Activated CD4-positive, CD25-positive, alpha-beta regulatory T cell treated with anti-CD3 and anti-CD28 coated beads, Interleukin-2, amount 50 U/mL, for 24 hours (primary cell): ENCODE data around the gene ANKRD66.
"Not testable (repeated sequence)": the region's sequence is repeated elsewhere in the genome, so short reads cannot be mapped to it uniquely, and the experiment has no call there.

Experiments used
- ATAC-seq, 2 donors: fragments of 150-1000 bp; cut with Tn5 transposase; one replicate each; pipeline ENCODE4 v1.10.0; 2021; ENCODE audit warnings: mild to moderate bottlenecking in 1 of 2, moderate library complexity in 1 of 2

The ANKRD66 gene

DNA sequence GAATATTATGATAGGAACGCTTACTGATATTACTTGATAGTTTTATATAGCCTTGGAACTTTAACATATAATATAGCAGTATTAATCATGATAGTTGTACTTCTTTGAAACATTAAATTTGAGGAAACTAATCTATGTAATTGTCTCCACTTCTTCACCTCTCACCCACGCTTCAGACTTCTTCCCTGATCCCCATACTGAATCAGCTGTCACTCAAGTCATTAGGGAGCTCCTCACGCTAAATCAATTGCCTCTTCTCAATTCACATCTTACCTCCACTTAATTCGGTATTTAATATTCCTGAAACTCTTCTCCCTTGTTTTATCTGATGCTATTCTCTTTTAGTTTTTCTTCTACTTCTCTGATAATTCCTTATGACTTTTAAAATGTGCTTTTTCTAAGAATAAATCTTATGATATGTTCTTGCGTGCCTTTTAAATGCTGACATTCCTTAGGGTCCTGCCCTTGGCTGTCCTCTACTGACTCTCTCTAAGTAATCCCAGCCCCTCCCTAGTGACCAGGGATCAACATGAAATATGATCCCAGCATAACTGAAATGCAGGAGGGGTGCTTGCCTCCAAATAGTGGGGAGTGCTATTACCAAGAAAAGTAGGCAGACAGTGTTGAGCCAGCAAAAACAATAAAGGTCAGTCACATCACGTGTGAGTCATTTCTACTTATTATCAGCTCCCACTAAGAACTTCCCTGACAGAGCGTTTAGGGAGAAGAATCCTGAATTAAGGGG lies 9.9 kb downstream of the ANKRD66 start:
- no peak for ATAC-seq

DNA sequence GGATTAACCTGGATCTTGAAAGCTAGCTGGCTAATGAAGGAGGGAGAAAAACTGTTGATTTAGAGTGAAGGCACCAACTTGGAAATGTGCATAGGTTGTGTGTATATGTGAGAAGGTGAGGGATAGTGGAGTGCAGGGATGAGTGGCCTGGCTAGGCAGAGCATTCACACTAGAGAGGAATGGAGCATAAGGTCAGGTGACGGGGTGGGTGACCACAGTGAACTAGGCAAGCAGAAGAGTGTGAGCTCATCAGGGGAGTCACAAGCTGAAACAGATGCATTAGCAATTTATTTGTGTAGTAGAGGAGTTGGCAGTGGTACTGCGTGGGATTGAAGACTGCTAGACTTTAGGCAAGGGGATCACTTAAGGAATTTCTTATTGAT lies 10.5 kb downstream of the ANKRD66 start:
- no peak for ATAC-seq

- no peak for ATAC-seq
Observed at GRCh38 chr6:46758960-46759753, 12.4 kb downstream of the ANKRD66 start.

GRCh38 chr6:46760925-46761324 lies 14.2 kb downstream of the ANKRD66 start:
- ATAC-seq: no peak

DNA sequence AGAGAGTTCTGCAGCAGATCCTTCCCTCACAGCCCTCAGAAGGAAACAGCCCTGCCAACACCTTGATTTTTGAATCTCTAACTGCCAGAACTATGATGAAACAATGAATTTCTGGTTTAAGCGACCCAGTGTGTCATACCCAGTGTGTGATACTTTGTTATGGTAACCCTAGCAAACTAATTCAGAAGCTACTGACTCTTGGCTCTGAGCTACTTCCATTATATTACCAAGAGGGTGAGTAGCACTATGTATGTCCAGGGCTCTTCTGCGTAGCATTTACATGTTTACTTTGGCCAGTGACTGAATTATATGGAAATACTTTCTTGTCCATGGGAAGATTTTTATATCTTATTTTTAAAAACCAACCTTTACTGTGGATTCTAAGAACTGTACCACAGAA lies 16.7 kb downstream of the ANKRD66 start:
- no peak for ATAC-seq

DNA sequence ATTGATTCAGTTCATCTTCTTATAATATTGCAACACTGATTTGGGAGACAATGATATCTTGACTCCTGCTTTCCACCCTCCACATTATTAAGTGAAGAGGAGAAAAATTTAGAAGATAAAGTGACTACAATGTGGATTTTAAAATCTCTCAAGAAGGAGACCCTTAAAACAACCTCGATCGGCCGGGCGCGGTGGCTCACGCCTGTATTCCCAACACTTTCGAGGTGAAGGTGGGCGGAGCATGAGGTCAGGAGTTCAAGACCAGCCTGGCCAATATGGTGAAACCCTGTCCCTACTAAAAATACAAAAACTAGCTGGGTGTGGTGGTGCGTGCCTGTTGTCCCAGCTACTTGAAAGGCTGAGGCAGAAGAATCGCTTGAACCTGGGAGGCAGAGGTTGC lies 17.5 kb downstream of the ANKRD66 start:
- not testable (repeated sequence) for ATAC-seq

- ATAC-seq: no peak
Observed at GRCh38 chr6:46764961-46765360, 18.2 kb downstream of the ANKRD66 start.

DNA sequence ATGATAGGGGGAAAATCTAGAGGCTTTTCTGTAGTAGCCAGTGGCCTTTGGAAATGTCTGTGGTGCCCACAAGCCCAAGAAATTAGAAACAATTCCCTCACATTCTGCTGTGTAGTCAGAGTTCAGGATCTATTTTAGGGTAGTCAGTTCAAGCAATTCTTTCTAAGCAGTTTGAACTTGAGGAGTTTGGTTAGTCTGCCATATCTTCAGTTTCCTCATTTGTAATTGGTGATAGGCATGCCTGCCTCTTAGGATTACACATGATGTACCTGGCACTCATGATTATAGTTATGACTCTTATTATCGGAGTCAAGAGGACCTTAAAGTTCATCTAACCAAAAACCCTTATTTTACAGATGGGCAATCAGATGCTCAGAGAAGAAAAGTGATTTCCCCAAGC lies 25.3 kb downstream of the ANKRD66 start:
- ATAC-seq: no peak

DNA sequence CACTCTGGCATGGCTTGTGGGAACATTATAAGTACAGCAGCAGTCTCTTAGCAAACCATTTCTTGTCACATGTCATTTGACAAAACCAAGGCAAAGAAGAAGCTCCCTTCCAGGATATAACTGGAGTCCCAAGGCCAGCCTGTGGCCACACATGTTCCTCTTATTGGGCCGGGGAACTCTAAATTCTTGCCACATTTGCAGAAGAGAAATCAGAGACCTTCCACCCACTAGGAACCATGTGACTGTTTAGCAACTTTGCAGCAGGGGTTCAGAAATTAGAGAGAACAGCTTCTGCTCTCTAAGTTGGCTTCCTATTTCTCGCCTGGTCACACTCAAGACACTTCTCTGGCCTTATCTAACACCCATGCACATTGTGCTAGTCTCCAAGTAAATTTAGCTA lies 26.0 kb downstream of the ANKRD66 start:
- ATAC-seq: no peak

DNA sequence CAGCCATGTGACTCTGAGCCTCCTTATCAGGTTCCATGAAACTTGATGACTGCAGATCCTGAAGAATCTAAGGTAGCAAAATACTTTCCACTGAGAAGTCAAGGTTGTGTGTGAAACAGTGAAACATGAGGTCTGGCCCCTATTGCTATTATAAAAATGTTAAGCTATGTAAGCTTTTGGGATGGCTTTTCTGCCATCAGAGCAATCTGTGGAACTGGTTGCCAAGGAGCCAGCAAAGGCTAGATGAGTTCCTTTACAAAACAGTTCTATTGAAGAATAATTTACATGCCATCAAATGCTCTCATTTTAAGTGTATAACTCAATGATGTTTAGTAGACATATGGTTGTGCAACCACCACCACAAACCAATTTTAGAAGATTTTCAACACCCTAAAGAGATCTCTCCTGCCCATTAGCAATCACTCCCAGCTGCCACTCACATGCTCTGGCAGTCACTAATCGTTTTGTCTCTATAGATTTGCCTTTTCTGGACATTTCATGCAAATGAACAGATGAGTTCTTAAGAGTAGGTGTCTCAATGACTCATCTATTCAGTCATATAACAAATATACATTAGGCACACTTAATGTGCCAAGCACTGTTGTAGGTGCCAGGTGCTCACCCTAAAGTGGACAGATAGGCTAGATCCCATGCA lies 26.6 kb downstream of the ANKRD66 start:
- ATAC-seq: no peak

DNA sequence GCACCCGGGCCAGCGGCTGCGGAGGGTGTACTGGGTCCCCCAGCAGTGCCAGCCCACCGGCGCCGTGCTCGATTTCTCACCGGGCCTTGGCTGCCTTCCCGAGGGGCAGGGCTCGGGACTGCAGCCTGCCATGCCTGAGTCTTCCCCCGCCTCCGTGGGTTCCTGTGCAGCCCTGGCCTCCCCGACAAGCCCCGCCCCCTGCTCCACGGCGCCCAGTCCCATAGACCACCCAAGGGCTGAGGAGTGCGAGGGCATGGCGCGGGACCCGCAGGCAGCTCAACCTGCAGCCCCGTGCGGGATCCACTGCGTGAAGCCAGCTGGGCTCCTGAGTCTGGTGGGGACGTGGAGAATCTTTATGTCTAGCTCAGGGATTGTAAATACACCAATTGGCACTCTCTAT lies 28.0 kb downstream of the ANKRD66 start:
- not testable (repeated sequence) for ATAC-seq

GRCh38 chr6:46776070-46776712 lies 29.5 kb downstream of the ANKRD66 start:
- ATAC-seq: no peak

GRCh38 chr6:46777476-46778346 lies 31.0 kb downstream of the ANKRD66 start:
- no peak for ATAC-seq

DNA sequence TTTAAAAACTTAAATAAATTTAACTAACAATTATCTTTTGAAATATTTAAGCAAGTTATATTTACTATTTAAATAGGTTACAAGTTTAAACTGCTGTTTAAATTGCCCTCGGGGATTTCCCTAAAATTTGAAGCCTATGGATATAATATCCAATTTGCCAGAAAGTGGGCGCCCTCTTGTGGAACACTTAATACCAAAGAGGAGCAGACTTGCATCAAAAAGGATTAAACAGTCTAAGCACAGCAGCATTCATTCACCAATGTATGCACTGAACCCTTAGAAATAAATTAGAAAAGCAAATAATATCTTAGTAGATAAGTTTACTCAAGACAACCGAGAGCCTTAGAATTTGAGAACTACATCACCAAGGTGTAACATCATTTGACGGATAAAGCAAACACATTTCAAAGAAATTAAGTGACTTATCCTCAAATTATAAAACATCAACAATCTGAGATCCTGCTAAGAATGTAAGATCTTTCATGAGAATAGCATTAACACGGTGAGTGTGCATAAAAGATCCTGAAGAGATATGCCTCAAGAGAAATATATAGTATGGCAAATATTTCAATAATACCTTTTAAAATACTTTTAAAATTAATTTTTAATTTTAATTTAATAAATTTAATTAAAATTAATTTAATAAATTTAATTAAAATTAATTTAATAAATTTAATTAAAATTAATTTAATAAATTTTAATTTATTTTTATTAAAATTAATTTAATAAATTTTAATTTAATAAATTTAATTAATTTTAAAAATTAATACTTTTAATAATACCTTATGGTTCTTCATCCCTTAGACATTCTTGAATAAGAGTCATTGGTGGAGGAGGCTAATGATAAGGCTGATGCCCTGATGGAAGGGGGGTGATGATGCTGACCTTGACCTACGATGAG lies 35.0 kb downstream of the ANKRD66 start:
- ATAC-seq: no peak

DNA sequence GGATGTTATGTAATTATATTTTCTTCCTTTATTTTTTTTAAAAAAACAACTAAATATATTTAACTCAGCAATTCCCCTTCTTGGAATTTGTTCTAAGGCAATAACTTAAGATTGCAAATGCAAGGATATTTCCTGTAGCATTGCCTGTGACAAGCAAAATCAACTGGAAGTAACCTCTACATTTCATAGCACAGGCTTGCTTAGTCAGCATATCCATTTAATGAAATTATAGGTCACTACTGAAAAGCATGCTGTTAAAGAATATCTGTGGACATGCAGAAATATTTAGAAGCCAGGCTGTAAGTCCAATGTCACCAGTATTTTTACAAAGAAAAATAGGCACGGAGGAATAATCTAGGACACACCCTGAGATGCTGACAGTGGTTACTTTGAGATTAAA lies 37.8 kb downstream of the ANKRD66 start:
- no peak for ATAC-seq

DNA sequence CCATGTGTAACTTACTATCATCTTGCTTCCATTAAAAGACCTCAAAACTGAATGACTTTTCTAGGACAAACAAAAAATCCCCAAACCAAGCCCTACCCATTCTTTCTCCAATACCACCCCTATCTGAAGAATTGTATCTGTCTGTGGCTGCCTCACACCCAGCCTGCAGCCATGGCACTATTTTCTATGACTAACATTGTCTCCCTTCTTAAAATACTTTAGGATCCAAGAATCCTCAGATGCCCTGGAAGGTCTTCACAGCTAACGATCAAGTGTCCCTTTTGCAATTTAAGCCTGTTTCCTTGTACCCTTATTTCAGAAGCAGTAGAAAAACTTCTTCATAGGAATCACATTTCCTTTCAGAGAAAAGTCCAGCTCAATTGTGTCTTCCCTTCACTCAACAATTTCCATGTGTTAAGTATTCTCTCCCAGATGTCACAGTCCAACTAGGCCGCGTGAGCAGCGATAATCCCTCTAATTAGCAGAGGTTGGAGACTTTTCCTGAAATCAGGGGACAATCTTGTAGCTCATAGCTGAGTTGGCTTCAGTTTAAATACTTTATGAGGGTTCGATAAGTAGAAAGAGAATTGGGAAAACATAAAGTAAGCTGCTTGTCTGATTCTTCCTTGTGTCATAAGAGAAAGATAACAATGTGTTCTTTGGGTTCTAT lies 41.3 kb downstream of the ANKRD66 start:
- ATAC-seq: no peak

DNA sequence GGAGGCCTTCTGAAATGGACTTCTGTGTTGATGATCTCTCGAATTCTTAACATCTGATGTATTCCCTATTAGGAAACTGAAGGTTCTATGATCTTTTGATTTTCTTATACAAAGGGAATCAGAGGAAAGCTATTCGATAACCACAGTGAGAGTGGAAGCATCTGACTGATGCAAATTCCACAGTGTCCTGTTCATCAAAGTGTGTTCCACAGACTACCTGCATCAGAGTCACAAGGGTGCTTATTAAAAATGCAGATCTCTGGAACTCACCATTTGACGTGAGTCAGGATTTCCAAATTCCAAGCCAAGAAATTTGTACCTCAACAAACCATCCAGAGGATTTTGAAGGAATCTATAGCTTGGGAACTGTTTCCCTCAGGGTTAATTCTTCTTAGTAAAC lies 42.1 kb downstream of the ANKRD66 start:
- ATAC-seq: no peak

DNA sequence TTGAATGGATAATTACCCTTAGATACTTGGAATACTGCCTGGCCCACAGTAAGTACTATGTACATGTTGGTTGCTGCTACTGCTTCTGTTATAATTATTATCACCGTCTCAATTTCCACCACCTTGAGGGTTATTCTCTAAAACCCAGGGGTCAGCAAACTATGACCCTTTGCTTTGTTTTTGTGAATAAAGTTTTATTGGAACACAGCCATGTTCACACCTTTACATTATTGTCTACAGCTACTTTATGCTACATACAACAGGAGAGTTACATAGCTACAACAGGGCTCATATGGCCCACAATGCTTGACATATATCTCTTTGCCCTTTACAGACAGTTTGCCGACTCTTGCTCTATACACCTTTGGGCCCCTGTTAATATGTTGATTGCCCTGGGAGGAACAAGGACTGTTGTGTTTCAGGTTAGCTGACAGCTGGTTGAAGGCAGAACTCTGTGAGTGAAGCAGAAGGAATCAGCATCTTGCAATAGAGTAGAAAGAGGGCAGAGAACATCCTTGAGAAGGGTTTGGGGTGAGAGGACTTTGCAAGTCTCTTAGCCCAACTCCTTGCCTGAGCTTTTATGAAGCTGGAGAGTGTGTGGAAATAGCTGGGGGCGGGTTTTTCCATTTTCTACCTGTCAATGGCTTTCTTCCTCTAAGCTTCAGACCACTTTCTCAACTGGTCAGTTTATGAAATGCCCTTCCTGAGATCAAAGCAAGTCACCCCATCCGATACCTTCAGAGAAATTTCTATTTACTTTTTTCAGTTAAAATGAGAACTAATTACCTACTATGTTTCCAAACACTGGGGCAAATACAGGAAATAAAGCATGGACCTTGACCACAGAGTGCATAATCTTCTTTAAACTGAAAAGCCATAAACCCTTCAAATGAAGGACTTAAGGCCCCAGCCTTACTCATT lies 43.0 kb downstream of the ANKRD66 start:
- no peak for ATAC-seq

GRCh38 chr6:46790355-46790874 lies 43.7 kb downstream of the ANKRD66 start:
- ATAC-seq: no peak
